ENCODE results near the gene DNAJC8.

DNAJC8 gene

DNA sequence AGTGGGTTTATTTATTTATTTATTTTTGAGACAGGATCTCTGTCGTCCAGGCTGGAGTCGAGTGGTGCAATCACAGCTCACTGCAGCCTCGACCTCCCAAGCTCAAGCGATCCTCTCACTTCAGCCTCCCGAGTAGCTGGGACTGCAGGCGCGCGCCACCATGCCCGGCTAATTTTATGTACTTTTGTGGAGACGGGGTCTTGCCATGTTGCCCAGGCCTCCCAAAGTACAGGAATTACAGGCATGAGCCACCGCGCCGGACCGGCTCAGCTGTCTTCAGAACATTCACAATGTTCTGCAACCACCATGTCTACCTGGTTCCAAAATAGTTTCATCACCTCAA is 406 bp upstream of the DNAJC8 start:
- Histone ChIP-seq H3K9me3 (ENCODE audit: control insufficient read depth, insufficient read depth, low read length) (no peaks in the 10 kb centered on the region), H3K9ac (ENCODE audit: low read depth, low read length) (no peak overlapping the region), H3K4me3 (ENCODE audit: low read depth, low read length) (no peak overlapping the region), H3K4me1 (ENCODE audit: control insufficient read depth, insufficient read depth, low read length) (no peaks in the 10 kb centered on the region), H3K27me3 (ENCODE audit: control insufficient read depth, insufficient read depth, low read length) (no peaks in the 10 kb centered on the region), H3K36me3 (ENCODE audit: control insufficient read depth, insufficient read depth, low read length) (peaks cover 2% of the 10 kb centered on the region)

GRCh38 chr1:28229996-28230395 is 2.8 kb downstream of the DNAJC8 start:
- no peaks in the 10 kb centered on the region for H3K27me3 ChIP-seq (ENCODE audit: control insufficient read depth, insufficient read depth, low read length)

DNA sequence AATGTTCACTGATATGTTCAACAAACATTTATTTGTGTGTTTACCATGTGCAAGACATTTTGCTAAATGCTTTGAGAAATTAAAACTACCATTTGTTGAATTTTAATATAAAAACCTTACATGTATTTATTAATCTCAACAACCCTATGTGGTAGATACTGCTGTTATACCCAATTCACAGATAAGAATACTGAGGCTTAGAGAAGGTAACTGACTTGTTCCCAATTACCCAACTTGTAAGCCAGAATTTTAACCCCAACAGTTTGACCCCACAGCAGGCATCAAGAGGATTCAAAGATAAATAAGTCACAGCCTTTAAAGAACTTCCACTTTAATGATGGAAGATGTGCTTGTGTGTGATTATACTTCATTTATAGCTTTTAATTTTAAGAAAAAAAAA is 3.7 kb downstream of the DNAJC8 start:
- Histone ChIP-seq H3K4me3 (ENCODE audit: low read depth, low read length) (no peak overlapping the region), H3K9ac (ENCODE audit: low read depth, low read length) (no peak overlapping the region), H3K27me3 (ENCODE audit: control insufficient read depth, insufficient read depth, low read length) (no peaks in the 10 kb centered on the region), H3K9me3 (ENCODE audit: control insufficient read depth, insufficient read depth, low read length) (no peaks in the 10 kb centered on the region), H3K36me3 (ENCODE audit: control insufficient read depth, insufficient read depth, low read length) (peaks cover 12% of the 10 kb centered on the region), H3K4me1 (ENCODE audit: control insufficient read depth, insufficient read depth, low read length) (no peaks in the 10 kb centered on the region)

More at GRCh38 chr1:28229996-28230395, 2.8 kb downstream of the DNAJC8 start:
- Histone ChIP-seq H3K36me3 (ENCODE audit: control insufficient read depth, insufficient read depth, low read length) (peaks cover 12% of the 10 kb centered on the region), H3K9ac (ENCODE audit: low read depth, low read length) (no peak overlapping the region), H3K4me3 (ENCODE audit: low read depth, low read length) (no peak overlapping the region), H3K4me1 (ENCODE audit: control insufficient read depth, insufficient read depth, low read length) (no peaks in the 10 kb centered on the region), H3K9me3 (ENCODE audit: control insufficient read depth, insufficient read depth, low read length) (no peaks in the 10 kb centered on the region)

DNA sequence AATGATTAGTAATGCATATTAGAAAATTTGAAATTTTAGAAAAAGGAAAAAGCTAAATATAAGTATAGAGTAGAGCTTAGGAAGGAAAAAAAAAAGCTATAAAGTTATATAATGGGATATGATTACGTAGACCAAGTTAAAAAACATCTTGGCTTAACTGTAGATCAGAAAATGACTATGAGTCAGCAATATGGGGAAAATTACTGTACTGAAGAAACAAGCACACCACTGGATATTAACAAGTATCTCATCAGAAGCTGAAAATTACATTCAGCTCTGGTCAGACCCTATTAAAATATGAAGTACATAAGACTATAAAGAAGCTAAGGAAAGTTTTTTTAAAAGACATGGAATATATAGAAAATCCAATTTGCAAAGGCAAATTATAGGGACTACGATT is 19.5 kb downstream of the DNAJC8 start:
- Histone ChIP-seq H3K36me3 (ENCODE audit: control insufficient read depth, insufficient read depth, low read length) (peaks cover 3% of the 10 kb centered on the region), H3K9ac (ENCODE audit: low read depth, low read length) (no peak overlapping the region), H3K27me3 (ENCODE audit: control insufficient read depth, insufficient read depth, low read length) (no peaks in the 10 kb centered on the region), H3K4me1 (ENCODE audit: control insufficient read depth, insufficient read depth, low read length) (peaks cover 2% of the 10 kb centered on the region), H3K4me3 (ENCODE audit: low read depth, low read length) (no peak overlapping the region), H3K9me3 (ENCODE audit: control insufficient read depth, insufficient read depth, low read length) (no peaks in the 10 kb centered on the region)

- H3K27me3 ChIP-seq (ENCODE audit: control insufficient read depth, insufficient read depth, low read length) = no peaks in the 10 kb centered on the region
- H3K36me3 ChIP-seq (ENCODE audit: control insufficient read depth, insufficient read depth, low read length) = peaks cover 6% of the 10 kb centered on the region
- H3K9ac ChIP-seq (ENCODE audit: low read depth, low read length) = no peak overlapping the region
- no peak overlapping the region for H3K4me3 ChIP-seq (ENCODE audit: low read depth, low read length)
- H3K4me1 ChIP-seq (ENCODE audit: control insufficient read depth, insufficient read depth, low read length) = peaks cover 2% of the 10 kb centered on the region
- no peaks in the 10 kb centered on the region for H3K9me3 ChIP-seq (ENCODE audit: control insufficient read depth, insufficient read depth, low read length)
Measured at GRCh38 chr1:28209700-28210099, 23.1 kb downstream of the DNAJC8 start.

DNA sequence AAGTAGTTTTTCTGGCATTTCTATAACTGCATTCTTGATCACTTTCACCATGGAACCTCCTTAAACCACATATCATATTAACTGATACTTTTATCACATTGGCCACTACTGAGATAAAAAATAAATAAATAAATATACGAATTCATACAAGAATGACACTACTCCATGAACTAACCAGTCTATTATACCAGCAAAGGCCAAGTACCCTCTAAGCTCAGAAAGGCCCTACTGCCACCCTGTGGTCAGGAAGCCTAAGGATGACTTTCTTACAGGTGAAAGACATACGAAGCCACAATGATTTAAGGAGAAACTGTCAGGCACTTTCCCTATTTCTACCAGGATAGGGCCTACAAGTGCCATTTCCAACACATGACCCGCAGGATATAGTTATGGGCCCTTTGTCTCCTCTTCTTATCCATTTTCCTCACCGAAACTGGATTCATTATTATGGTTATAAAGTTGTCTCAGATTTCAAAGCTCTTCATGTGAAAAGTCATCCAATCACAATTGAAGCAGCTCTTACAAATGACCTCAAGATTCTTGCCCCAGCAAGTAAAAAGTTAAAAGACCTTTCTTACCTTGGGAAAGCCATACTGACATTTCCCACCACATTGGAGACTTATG is 23.9 kb downstream of the DNAJC8 start:
- no peaks in the 10 kb centered on the region for H3K27me3 ChIP-seq (ENCODE audit: control insufficient read depth, insufficient read depth, low read length)
- H3K36me3 ChIP-seq (ENCODE audit: control insufficient read depth, insufficient read depth, low read length) = peaks cover 6% of the 10 kb centered on the region
- peaks cover 2% of the 10 kb centered on the region for H3K4me1 ChIP-seq (ENCODE audit: control insufficient read depth, insufficient read depth, low read length)
- no peaks in the 10 kb centered on the region for H3K9me3 ChIP-seq (ENCODE audit: control insufficient read depth, insufficient read depth, low read length)
- H3K9ac ChIP-seq (ENCODE audit: low read depth, low read length) = no peak overlapping the region
- H3K4me3 ChIP-seq (ENCODE audit: low read depth, low read length) = no peak overlapping the region

- peaks cover 17% of the 10 kb centered on the region for H3K36me3 ChIP-seq (ENCODE audit: control insufficient read depth, insufficient read depth, low read length)
- H3K4me3 ChIP-seq (ENCODE audit: low read depth, low read length) = no peak overlapping the region
Measured at GRCh38 chr1:28205243-28205642, 27.6 kb downstream of the DNAJC8 start.

DNA sequence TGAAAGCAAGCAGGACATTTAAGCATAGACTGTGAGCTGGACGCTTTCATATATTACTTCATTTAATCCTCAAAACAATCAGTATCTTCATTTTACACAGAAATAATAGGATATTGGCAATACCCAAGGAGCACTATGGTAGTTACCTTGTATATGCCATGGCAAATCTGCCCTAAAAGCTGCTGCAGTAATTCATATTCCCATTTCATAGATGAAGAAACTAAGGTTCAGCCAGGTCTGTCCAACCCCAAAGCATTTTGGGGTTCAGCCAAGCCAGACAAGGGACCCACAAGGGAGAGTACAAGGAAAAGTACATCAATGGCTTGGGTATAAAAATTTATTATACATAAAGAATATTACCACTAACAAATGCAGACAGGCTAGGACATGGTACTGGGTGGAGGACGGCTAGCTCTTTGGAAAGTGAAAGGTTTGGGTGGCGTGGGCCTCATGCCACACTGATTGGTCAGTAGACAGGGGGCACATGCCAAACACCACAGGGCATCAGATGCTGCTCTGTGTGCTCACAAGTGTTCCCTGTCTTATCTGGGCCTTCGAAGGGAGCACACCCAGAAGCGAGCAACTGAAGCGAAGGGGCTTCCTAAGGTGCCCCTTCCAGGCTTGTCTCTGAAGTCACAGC is 32.5 kb downstream of the DNAJC8 start:
- Histone ChIP-seq H3K9ac (ENCODE audit: low read depth, low read length) (no peak overlapping the region), H3K36me3 (ENCODE audit: control insufficient read depth, insufficient read depth, low read length) (peaks cover 17% of the 10 kb centered on the region), H3K4me3 (ENCODE audit: low read depth, low read length) (no peak overlapping the region), H3K27me3 (ENCODE audit: control insufficient read depth, insufficient read depth, low read length) (no peaks in the 10 kb centered on the region), H3K9me3 (ENCODE audit: control insufficient read depth, insufficient read depth, low read length) (no peaks in the 10 kb centered on the region), H3K4me1 (ENCODE audit: control insufficient read depth, insufficient read depth, low read length) (peaks cover 13% of the 10 kb centered on the region)

More at GRCh38 chr1:28205243-28205642, 27.6 kb downstream of the DNAJC8 start:
- Histone ChIP-seq H3K27me3 (ENCODE audit: control insufficient read depth, insufficient read depth, low read length) (no peaks in the 10 kb centered on the region), H3K9me3 (ENCODE audit: control insufficient read depth, insufficient read depth, low read length) (no peaks in the 10 kb centered on the region), H3K4me1 (ENCODE audit: control insufficient read depth, insufficient read depth, low read length) (peaks cover 2% of the 10 kb centered on the region), H3K9ac (ENCODE audit: low read depth, low read length) (no peak overlapping the region)

DNA sequence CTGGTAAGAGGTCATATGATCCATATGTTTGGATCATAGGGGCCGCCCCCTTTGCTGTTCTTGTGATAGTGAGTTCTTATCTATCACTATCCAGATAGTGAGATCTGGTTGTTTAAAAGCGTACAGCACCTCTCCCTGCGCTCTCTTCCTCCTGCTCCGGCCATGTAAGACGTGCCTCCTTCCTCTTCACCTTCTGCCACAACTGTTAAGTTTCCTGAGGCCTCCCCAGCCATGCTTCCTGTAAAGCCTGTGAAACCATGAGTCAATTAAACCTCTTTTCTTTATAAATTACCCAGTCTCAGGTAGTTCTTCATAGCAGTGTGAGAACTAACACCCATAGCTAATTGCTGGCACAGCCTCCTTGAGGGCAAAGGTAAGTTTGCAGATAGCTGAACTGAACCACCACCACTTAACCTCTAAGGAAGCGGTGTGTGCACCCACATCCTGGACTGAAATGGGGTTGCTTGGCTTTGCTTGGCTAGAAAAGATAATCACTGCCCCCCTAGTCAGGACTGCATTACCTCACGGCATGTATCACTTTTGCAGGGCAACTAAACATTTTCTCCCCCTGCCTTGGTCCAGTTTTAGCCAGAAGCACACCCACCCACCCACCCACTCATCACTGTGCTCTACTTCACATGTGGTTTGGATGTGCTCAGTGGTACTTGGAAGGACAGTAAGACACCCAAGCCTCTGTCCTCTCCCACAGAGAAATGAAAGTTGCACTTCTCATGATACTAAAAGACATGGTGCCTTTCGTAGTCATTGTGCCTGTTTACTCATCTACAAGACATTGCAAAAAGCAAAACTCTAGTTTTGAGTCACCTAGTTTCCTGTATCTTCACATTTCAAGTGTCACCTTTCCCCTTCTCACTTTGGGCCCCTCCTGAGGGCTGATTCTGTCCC is 33.2 kb downstream of the DNAJC8 start:
- H3K9me3 ChIP-seq (ENCODE audit: control insufficient read depth, insufficient read depth, low read length) = no peaks in the 10 kb centered on the region
- H3K4me3 ChIP-seq (ENCODE audit: low read depth, low read length) = no peak overlapping the region
- no peak overlapping the region for H3K9ac ChIP-seq (ENCODE audit: low read depth, low read length)
- peaks cover 17% of the 10 kb centered on the region for H3K36me3 ChIP-seq (ENCODE audit: control insufficient read depth, insufficient read depth, low read length)
- H3K4me1 ChIP-seq (ENCODE audit: control insufficient read depth, insufficient read depth, low read length) = peaks cover 13% of the 10 kb centered on the region
- H3K27me3 ChIP-seq (ENCODE audit: control insufficient read depth, insufficient read depth, low read length) = no peaks in the 10 kb centered on the region

DNA sequence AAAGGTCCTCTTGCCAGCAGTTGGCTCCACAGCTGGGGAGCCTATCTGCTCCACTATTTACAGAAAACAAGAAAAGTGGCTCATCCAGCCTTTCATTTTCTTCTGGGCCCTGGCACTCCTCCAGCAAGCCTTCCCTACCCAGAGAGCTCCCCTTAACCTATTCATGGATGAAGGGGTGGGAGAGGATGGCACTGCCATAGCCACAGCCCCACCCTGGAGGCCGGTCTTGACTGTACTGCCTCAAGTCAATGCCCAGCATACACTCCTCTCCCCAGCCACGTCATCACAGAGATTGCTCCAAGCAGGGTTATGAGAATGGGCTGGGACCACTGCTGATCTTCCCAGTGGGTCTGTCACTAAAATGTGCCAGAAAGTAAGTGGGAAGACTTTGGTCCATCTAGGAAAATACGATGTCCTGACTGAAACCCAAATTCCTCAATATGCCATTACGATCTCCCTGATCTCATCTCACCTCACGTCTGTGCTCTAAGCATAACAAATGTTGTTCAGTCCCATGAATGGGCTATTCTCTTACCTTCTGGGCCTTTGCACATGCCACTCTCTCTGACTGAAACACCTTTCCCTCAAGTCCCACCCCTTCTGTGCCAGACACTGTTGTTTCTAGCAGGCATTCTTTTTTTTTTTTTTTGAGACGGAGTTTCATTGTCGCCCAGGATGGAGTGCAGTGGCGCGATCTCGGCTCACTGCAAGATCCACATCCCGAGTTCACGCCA is 35.0 kb downstream of the DNAJC8 start:
- H3K36me3 ChIP-seq (ENCODE audit: control insufficient read depth, insufficient read depth, low read length) = peaks cover 11% of the 10 kb centered on the region
- H3K4me1 ChIP-seq (ENCODE audit: control insufficient read depth, insufficient read depth, low read length) = peaks cover 13% of the 10 kb centered on the region
- no peaks in the 10 kb centered on the region for H3K27me3 ChIP-seq (ENCODE audit: control insufficient read depth, insufficient read depth, low read length)
- H3K4me3 ChIP-seq (ENCODE audit: low read depth, low read length) = no peak overlapping the region
- H3K9ac ChIP-seq (ENCODE audit: low read depth, low read length) = no peak overlapping the region
- no peaks in the 10 kb centered on the region for H3K9me3 ChIP-seq (ENCODE audit: control insufficient read depth, insufficient read depth, low read length)

GRCh38 chr1:28196330-28196729 is 36.5 kb downstream of the DNAJC8 start:
- Histone ChIP-seq H3K36me3 (ENCODE audit: control insufficient read depth, insufficient read depth, low read length) (peaks cover 10% of the 10 kb centered on the region), H3K9me3 (ENCODE audit: control insufficient read depth, insufficient read depth, low read length) (no peaks in the 10 kb centered on the region), H3K9ac (ENCODE audit: low read depth, low read length) (peak overlapping the region; percentile 37), H3K4me3 (ENCODE audit: low read depth, low read length) (peak overlapping the region; percentile 13), H3K27me3 (ENCODE audit: control insufficient read depth, insufficient read depth, low read length) (no peaks in the 10 kb centered on the region), H3K4me1 (ENCODE audit: control insufficient read depth, insufficient read depth, low read length) (peaks cover 13% of the 10 kb centered on the region)

Measured in iPS-15b (cell line).